HG03108 (cell line): Measurements from ENCODE around the gene PKHD1.

ENCODE experiments used
- ATAC-seq: cut with Tn5 transposase; IDR thresholded peaks from one replicate; pipeline ENCODE4 v1.9.1; 2021; ENCODE audit warnings: moderate library complexity; ENCODE audit not compliant: unreplicated experiment

The PKHD1 gene

GRCh38 chr6:51820555-51820954 is 266.9 kb downstream of the PKHD1 start:
- ATAC-seq: no peak

GRCh38 chr6:51818520-51819022 is 268.8 kb downstream of the PKHD1 start:
- no peak for ATAC-seq

- ATAC-seq: no peak
These were observed 269.6 kb downstream of the PKHD1 start for GRCh38 chr6:51817832-51818231.

GRCh38 chr6:51814418-51814817 is 273.0 kb downstream of the PKHD1 start:
- ATAC-seq: no peak

GRCh38 chr6:51813904-51814303 is 273.5 kb downstream of the PKHD1 start:
- no peak for ATAC-seq

DNA sequence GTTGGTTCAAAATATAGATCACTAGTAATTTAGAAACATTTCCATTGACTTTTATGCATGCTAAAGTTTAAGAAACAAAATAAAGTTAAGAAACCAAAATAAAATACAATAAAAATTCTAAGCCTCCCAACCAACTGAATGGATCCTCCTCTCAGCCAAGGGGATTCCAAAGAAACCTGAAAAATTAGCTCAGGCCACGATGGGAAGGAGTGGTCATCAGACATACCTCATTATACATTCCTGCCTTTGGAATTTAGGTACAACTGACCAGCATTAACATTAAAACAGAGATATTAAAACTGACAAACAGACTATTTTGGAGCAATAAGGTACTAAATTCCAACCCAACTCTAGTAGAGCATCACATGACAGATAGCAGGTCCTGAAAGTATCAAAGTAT is 275.2 kb downstream of the PKHD1 start:
- no peak for ATAC-seq

DNA sequence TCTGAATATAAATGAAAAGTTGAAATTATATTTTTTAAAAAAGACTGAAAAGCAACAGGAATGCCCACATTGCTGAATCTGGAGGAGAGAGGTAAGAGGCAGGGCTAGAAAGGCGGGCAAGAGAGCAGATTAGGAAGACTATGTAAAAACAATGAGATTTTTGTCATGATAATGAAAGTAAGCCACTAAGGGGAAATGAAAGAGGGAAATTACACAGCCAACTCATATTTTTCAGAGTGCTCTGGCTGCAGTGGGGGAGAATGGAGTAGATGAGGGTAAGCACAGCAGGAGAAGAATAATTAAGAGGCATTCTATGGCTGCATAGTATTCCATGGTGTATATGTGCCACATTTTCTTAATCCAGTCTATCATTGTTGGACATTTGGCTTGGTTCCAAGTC is 281.9 kb downstream of the PKHD1 start:
- no peak for ATAC-seq

GRCh38 chr6:51800603-51801002 is 286.8 kb downstream of the PKHD1 start:
- ATAC-seq: no peak

DNA sequence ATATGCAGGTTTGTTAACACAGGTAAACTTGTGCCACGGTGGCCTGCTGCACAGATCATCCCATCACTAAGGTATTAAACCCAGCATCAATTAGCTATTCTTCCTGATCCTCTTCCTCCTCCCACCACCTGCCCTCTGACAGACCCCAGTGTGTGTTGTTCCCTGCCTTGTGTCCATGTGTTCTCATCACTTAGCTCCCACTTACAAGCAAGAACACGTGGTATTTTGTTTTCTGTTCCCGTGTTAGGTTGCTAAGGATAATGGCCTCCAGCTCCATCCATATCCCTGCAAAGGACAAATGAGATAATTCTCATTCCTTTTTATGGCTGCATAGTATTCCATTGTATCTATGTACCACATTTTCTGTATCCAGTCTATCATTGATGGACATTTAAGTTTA is 294.0 kb downstream of the PKHD1 start:
- ATAC-seq: no peak

DNA sequence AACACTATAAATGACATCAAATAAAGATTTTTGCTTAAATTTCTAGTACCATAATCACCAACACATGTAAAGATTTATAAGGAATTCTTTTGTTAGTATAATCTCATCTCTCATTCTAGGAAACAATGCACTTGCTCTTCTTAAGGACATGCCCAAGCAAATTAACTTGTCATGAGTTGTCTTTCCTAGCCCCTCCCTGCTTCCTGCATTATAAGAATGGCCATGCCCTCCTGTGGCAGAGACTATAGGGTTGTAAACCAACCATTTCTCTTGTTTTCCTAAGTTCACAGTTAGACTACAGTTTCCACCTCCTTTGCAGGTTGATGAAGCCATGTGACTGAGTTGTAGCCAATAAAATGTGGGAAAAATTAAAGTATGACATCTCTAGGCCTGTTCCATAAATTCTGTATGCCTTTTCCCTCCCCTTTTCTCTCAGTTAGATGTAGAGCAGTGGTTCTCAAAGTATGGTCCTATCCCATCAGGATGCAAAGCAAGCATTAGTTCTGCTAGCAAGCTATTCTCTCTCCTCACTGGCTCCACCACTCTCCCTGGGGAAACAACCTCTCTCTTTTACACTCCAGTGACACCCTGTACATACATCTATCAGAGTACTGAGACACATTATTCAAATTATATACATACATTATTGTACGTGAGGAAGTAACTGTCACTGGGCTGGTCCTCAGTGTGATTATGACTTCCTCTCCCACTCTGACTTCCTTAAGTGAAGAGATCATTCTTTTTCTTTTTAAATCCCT is 295.0 kb downstream of the PKHD1 start:
- ATAC-seq: no peak

DNA sequence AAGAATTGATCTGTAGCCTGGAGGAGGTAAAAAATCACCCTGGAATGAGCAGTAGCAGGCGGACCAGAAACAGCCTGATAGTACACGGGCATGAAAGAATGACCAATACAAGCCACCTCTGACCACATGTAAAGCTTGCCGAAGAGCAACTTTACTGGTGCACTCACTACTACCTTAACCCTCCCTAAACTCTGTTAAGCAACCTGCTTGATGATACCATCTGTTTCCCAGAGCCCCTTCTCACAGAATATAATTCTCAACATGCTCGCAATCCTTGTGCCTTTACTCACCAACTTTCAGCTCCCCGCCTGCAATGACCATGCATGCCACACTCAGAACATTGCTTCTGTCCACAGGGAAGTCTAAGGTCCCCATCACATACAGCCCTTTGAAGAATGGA is 296.5 kb downstream of the PKHD1 start:
- ATAC-seq: no peak

- ATAC-seq: no peak
These were observed 299.3 kb downstream of the PKHD1 start for GRCh38 chr6:51788121-51788520.

- ATAC-seq: no peak
These were observed 308.7 kb downstream of the PKHD1 start for GRCh38 chr6:51778666-51779065.

DNA sequence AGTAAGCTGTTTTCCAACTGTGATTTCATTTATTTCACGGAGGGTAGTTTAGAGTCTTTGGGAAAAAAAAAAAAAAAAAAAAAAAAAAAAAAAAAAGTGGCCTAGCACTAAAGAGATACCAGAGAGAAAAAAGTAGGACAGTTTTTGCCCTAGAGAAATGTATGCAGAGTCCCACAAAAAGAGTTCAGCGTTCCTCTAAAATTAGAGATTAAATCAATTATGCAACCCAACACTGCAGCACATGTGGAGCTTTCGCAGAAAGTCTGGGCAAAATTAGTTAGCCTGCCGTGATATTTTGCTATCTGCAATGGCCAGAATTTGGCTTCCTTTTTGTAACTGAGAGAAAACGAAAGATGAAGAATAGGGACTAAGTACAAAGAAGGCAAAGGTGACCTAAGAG is 309.8 kb downstream of the PKHD1 start:
- no peak for ATAC-seq

DNA sequence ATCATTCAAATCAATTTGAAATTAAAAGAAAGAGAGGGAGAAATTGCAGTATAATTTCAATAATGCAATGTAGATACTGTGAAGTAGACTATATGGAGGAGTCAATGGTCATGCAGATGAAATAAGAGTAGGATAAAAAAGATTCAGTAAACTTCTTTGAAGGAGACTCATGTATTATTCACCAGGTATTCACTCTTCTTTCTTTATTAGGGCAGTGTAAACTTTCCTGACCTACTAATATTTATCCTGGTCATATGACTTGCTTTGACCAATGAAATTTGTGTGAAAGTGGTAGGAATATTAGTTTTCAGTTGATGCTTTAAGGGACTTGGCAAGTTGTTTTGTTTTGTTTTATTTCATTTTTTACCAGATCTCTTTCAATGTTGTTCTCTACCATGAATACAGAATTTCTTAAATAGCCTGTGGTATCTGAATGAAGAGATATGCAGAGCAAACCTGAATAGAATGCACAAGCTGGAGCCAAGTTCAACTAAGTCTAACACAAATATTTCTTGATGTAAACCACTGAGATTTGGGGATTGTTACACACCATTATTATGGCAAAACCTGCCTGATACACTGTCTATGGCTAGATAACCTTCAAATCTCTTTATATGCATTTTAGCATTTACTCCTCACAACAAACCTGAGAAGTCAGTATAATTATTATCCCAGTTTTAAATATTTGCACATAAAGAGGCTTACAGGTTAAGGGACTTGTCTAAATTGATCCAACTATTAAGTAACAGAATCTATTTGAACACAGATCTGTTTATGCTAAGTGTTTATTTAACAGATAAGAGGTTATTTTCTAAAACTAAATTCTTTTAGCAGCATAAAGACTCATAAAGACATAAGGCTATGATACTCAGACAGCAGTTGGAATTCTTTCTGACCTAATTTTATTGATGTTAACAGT is 311.2 kb downstream of the PKHD1 start:
- no peak for ATAC-seq

DNA sequence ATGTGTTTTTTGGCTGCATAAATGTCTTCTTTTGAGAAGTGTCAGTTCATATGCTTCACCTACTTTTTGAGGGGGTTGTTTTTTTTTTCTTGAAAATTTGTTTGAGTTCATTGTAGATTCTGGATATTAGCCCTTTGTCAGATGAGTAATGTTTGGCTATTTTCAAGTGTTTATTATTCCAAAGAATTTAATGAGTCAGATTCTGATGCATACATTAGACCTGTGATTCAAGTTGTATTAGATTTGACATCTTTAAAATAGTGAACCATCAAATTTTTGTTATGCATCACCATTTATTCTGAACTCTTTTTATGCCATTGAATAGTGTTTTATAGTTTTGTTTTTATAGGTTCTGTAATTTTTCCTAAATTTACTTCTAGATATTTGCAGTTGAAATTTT is 319.3 kb downstream of the PKHD1 start:
- ATAC-seq: no peak

DNA sequence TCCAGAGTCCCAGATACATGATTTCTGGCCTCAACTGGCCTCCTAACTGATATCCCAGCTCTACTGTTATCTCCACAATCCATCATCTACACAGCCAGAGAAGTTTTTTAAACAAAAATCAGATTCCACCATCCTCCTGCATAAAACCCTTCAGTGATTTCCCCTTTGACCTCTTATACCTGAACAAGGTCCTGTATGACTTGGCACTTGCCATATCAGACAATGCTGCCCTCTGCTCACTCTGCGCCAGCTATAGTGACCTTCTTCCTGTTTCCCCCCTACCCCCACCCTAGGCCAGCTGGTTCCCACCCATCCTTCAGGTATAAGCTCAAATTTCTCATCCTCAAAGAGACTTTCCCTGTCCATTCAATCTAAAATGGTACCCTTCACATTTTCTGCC is 322.2 kb downstream of the PKHD1 start:
- ATAC-seq: no peak

GRCh38 chr6:51753635-51754034 is 333.8 kb downstream of the PKHD1 start:
- ATAC-seq: no peak

- no peak for ATAC-seq
These were observed 343.4 kb downstream of the PKHD1 start for GRCh38 chr6:51743999-51744398.

DNA sequence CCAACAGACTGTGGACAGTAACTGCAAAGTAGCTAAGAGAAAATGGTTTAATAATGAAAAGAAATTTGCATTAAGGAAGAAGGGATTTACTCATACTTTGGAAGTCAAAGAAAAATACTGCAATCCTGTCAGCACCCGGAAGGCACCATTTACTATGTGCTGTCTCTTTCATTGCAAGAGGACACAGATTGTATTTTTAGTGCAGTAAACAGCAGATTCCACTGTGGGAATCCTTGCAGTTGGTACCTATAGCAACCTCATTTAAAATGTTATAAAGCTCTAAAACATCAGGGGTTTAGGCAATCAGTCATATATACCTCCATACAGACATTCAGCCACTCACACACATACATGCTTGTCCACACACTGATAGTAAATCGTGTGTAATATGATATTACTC is 346.8 kb downstream of the PKHD1 start:
- no peak for ATAC-seq

GRCh38 chr6:51738614-51739013 is 348.8 kb downstream of the PKHD1 start:
- ATAC-seq: no peak
